Keratinocyte (primary cell): Measurements from ENCODE around the gene MBIP. TPM values are rescaled to one million over a fixed set of nuclear protein-coding genes. Genes with fewer than 3 reads are reported as not detected.

Source experiments
- DNase-seq: peaks from one replicate; pipeline ENCODE4 v3.0.0-alpha.2; 2011; ENCODE audit warnings: low read depth, missing footprints, low spot score
- FAIRE-seq: peaks from 2 replicates; lab custom pipeline; 2011; peaks lifted over from hg19 to GRCh38; lab: Jason Lieb, UNC
- H2AFZ ChIP-seq: 2 replicates; pipeline ENCODE4 v1.6.0; 2012; ENCODE audit warnings: low read length, control low read depth, inconsistent platforms; ENCODE audit not compliant: control insufficient read depth
- H3K27ac ChIP-seq: 2 replicates; pipeline ENCODE4 v1.5.1; 2011; ENCODE audit warnings: low read length; ENCODE audit not compliant: control insufficient read depth, insufficient read depth
- H3K27me3 ChIP-seq: 3 replicates; pipeline ENCODE4 v1.6.0; 2011; ENCODE audit warnings: low read length; ENCODE audit not compliant: control insufficient read depth, insufficient read depth; ENCODE audit errors: extremely low read depth
- H3K36me3 ChIP-seq, 2 experiments: 2 replicates in 1 of 2; 3 replicates in 1 of 2; pipeline ENCODE4 v1.5.1; 2011; ENCODE audit warnings: low read length in 2 of 2, mild to moderate bottlenecking in 1 of 2; ENCODE audit not compliant: control insufficient read depth in 2 of 2, insufficient read depth in 2 of 2; ENCODE audit errors: extremely low read depth in 1 of 2
- H3K4me1 ChIP-seq: 3 replicates; pipeline ENCODE4 v1.5.1; 2011; ENCODE audit warnings: low read length; ENCODE audit not compliant: control insufficient read depth, insufficient read depth; ENCODE audit errors: extremely low read depth
- H3K4me2 ChIP-seq: 3 replicates; pipeline ENCODE4 v1.6.0; 2011; ENCODE audit warnings: low read depth, low read length; ENCODE audit not compliant: control insufficient read depth, insufficient read depth; ENCODE audit errors: extremely low read depth
- H3K4me3 ChIP-seq, 3 experiments: fragments of 200-600 bp in 1 of 3; sonication (generic) in 1 of 3; 2 replicates in 2 of 3; 3 replicates in 1 of 3; pipeline ENCODE4 v1.5.1; 2011 to 2016; ENCODE audit warnings: low read length in 3 of 3, mild to moderate bottlenecking in 3 of 3, control low read depth in 2 of 3, inconsistent platforms in 1 of 3, low read depth in 1 of 3, mixed read lengths in 1 of 3, mixed run types in 1 of 3, moderate library complexity in 1 of 3; ENCODE audit not compliant: control insufficient read depth in 2 of 3, insufficient read depth in 2 of 3; ENCODE audit errors: extremely low read depth in 1 of 3
- H3K79me2 ChIP-seq: 2 replicates; pipeline ENCODE4 v1.6.0; 2012; ENCODE audit warnings: low read length; ENCODE audit not compliant: control insufficient read depth, insufficient read depth
- H3K9ac ChIP-seq: 3 replicates; pipeline ENCODE4 v1.6.0; 2011; ENCODE audit warnings: low read length; ENCODE audit not compliant: control insufficient read depth, insufficient read depth; ENCODE audit errors: extremely low read depth
- H3K9me1 ChIP-seq: 3 replicates; pipeline ENCODE4 v1.6.0; 2011; ENCODE audit warnings: low read length; ENCODE audit not compliant: control insufficient read depth, insufficient read depth; ENCODE audit errors: extremely low read depth
- H3K9me3 ChIP-seq: 2 replicates; pipeline ENCODE4 v1.5.1; 2012; ENCODE audit warnings: low read depth, low read length; ENCODE audit not compliant: control insufficient read depth
- H4K20me1 ChIP-seq: 3 replicates; pipeline ENCODE4 v1.6.0; 2011; ENCODE audit warnings: low read length; ENCODE audit not compliant: control insufficient read depth, insufficient read depth; ENCODE audit errors: extremely low read depth
- CTCF ChIP-seq, 3 experiments: IDR thresholded peaks in 1 of 3; conservative IDR thresholded peaks in 1 of 3; optimal IDR thresholded peaks in 1 of 3; 2 replicates in 2 of 3; 3 replicates in 1 of 3; pipeline versions ENCODE3 to v1.5.1; 2011; ENCODE audit warnings: low read length in 3 of 3, mild to moderate bottlenecking in 3 of 3, moderate library complexity in 2 of 3, control low read depth in 1 of 3, inconsistent platforms in 1 of 3; ENCODE audit not compliant: insufficient read depth in 2 of 3; ENCODE audit errors: extremely low read depth in 1 of 3
- EZH2 ChIP-seq: IDR thresholded peaks from one replicate; pipeline ENCODE4 v1.6.1; 2012; ENCODE audit warnings: inconsistent platforms, mild to moderate bottlenecking, low read length, moderate library complexity
- dilution Hi-C: fragments of 300-500 bp; cut with MboI; formaldehyde crosslinking; loops from one replicate; pipeline ENCODE4 v1.7.0; 2020; ENCODE audit warnings: low sequenced_read_pairs; ENCODE audit not compliant: extremely low pct_ligation_motif_present
- polyA plus RNA-seq, 5 experiments: library from polyadenylated mRNA; depleted of rRNA in 3 of 5; stranded (reverse) in 3 of 5; stranded (forward) in 1 of 5; unstranded in 1 of 5; fragments of >200 nt; gene quantifications; 1 replicate in 1 of 5; 2 replicates in 3 of 5; 3 replicates in 1 of 5; pipeline versions ENCODE4 v1.2.1 to v1.2.3, GENCODE V29; 2011 to 2012; ENCODE audit warnings: missing spikeins in 2 of 5, low read depth in 1 of 5, low replicate concordance in 1 of 5

MBIP gene
- polyA plus RNA-seq, 1 donor (not counting 4 experiments of a cell fraction or from before 2014, with no cell fraction given) = 28.3 TPM

GRCh38 chr14:36365766-36366165, 45.3 kb upstream of the MBIP start:
- Histone ChIP-seq H3K9me1 (no peaks in the 10 kb centered on the region), H3K79me2 (no peaks in the 10 kb centered on the region), H2AFZ (no peak overlapping the region), H3K4me1 (no peaks in the 10 kb centered on the region), H3K9ac (no peak overlapping the region), H3K27ac (no peak overlapping the region), H4K20me1 (no peaks in the 10 kb centered on the region), H3K27me3 (no peaks in the 10 kb centered on the region), H3K36me3 (no peaks in the 10 kb centered on the region), H3K4me2 (no peak overlapping the region), H3K4me3 (no peak overlapping the region), H3K9me3 (no peaks in the 10 kb centered on the region)
- no peak for FAIRE-seq
- DNase-seq = no peak
- dilution Hi-C loops = no loop called here
- TF ChIP-seq CTCF (optimal IDR thresholded peaks at IDR 0.05 in 1 of 3, IDR thresholded peaks at IDR 0.05 in 1 of 3, conservative IDR thresholded peaks at IDR 0.05 in 1 of 3; ENCODE audit: extremely low read depth in 1 of 3, insufficient read depth in 2 of 3, low read length in 3 of 3) (no peak), EZH2 (no peak)

GRCh38 chr14:36363704-36364103, 43.3 kb upstream of the MBIP start:
- H2AFZ ChIP-seq = no peak overlapping the region
- no peak overlapping the region for H3K4me3 ChIP-seq
- no peak overlapping the region for H3K4me2 ChIP-seq
- TF ChIP-seq EZH2 (no peak), CTCF (optimal IDR thresholded peaks at IDR 0.05 in 1 of 3, IDR thresholded peaks at IDR 0.05 in 1 of 3, conservative IDR thresholded peaks at IDR 0.05 in 1 of 3; ENCODE audit: extremely low read depth in 1 of 3, insufficient read depth in 2 of 3, low read length in 3 of 3) (no peak)
- H4K20me1 ChIP-seq = no peaks in the 10 kb centered on the region
- no peak overlapping the region for H3K9ac ChIP-seq
- no peaks in the 10 kb centered on the region for H3K27me3 ChIP-seq
- H3K36me3 ChIP-seq = no peaks in the 10 kb centered on the region
- dilution Hi-C loops = no loop called here
- no peak overlapping the region for H3K27ac ChIP-seq
- FAIRE-seq = no peak
- H3K9me3 ChIP-seq = no peaks in the 10 kb centered on the region
- DNase-seq = no peak
- H3K4me1 ChIP-seq = no peaks in the 10 kb centered on the region
- no peaks in the 10 kb centered on the region for H3K79me2 ChIP-seq
- no peaks in the 10 kb centered on the region for H3K9me1 ChIP-seq
